ENCODE results near the gene SHROOM3. TPM values are rescaled to one million over a fixed set of nuclear protein-coding genes. Genes with fewer than 3 reads are reported as not detected.

Gene SHROOM3
- total and polyA plus RNA-seq, 2 experiments from 2014 or later, result 11.3 to 73.5 TPM

DNA sequence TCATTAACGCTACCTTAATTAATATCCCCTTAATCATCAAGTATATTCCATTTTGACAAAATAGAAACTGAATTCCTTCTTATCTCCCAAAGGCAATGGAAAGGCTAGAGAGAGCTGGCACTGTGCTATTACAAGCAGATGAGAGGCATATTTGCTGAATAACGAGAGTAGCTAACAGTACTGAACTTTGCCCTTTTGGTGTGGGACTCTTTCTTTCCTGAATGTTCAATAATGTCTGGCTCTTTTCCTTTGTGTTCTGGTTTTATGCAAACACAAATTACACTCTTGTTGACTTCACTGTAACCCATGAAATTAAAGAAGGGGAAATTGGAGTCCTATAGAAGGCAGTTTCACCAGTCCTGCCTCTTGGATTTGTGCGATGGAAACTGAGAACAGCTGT lies 63.5 kb downstream of the SHROOM3 start:
- H3K9me2 ChIP-seq (ENCODE audit: insufficient read depth), result no peaks in the 10 kb centered on the region
- H3K4me3 ChIP-seq, result no peak overlapping the region
- TF ChIP-seq, protein P1, sequence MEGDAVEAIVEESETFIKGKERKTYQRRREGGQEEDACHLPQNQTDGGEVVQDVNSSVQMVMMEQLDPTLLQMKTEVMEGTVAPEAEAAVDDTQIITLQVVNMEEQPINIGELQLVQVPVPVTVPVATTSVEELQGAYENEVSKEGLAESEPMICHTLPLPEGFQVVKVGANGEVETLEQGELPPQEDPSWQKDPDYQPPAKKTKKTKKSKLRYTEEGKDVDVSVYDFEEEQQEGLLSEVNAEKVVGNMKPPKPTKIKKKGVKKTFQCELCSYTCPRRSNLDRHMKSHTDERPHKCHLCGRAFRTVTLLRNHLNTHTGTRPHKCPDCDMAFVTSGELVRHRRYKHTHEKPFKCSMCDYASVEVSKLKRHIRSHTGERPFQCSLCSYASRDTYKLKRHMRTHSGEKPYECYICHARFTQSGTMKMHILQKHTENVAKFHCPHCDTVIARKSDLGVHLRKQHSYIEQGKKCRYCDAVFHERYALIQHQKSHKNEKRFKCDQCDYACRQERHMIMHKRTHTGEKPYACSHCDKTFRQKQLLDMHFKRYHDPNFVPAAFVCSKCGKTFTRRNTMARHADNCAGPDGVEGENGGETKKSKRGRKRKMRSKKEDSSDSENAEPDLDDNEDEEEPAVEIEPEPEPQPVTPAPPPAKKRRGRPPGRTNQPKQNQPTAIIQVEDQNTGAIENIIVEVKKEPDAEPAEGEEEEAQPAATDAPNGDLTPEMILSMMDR (conservative IDR thresholded peaks at IDR 0.05; ENCODE audit: low read depth in 2 of 2), result no peak
- TF ChIP-seq CREB1 (CRISPR knock-in tag; IDR thresholded peaks at IDR 0.05; ENCODE audit: low read depth) (no peak), JUNB (IDR thresholded peaks at IDR 0.05; ENCODE audit: unreplicated experiment) (no peak), EZH2phosphoT487 (IDR thresholded peaks at IDR 0.05; ENCODE audit: unreplicated experiment) (no peak), NANOG (IDR thresholded peaks at IDR 0.05; ENCODE audit: borderline replicate concordance) (no peak), ZNF331 (CRISPR knock-in tag; IDR thresholded peaks at IDR 0.05; ENCODE audit: low read depth) (no peak), STAT1 (IDR thresholded peaks at IDR 0.05; ENCODE audit: unreplicated experiment) (no peak), ZNF114 (CRISPR knock-in tag; IDR thresholded peaks at IDR 0.05) (no peak), POLR2AphosphoS5 (IDR thresholded peaks at IDR 0.05; ENCODE audit: low read depth) (no peak), EZH2 (IDR thresholded peaks at IDR 0.05; ENCODE audit: low read depth, unreplicated experiment) (no peak)
- TF ChIP-seq, protein P2, sequence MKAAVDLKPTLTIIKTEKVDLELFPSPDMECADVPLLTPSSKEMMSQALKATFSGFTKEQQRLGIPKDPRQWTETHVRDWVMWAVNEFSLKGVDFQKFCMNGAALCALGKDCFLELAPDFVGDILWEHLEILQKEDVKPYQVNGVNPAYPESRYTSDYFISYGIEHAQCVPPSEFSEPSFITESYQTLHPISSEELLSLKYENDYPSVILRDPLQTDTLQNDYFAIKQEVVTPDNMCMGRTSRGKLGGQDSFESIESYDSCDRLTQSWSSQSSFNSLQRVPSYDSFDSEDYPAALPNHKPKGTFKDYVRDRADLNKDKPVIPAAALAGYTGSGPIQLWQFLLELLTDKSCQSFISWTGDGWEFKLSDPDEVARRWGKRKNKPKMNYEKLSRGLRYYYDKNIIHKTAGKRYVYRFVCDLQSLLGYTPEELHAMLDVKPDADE (IDR thresholded peaks at IDR 0.05), result no peak
- TF ChIP-seq, protein P3, sequence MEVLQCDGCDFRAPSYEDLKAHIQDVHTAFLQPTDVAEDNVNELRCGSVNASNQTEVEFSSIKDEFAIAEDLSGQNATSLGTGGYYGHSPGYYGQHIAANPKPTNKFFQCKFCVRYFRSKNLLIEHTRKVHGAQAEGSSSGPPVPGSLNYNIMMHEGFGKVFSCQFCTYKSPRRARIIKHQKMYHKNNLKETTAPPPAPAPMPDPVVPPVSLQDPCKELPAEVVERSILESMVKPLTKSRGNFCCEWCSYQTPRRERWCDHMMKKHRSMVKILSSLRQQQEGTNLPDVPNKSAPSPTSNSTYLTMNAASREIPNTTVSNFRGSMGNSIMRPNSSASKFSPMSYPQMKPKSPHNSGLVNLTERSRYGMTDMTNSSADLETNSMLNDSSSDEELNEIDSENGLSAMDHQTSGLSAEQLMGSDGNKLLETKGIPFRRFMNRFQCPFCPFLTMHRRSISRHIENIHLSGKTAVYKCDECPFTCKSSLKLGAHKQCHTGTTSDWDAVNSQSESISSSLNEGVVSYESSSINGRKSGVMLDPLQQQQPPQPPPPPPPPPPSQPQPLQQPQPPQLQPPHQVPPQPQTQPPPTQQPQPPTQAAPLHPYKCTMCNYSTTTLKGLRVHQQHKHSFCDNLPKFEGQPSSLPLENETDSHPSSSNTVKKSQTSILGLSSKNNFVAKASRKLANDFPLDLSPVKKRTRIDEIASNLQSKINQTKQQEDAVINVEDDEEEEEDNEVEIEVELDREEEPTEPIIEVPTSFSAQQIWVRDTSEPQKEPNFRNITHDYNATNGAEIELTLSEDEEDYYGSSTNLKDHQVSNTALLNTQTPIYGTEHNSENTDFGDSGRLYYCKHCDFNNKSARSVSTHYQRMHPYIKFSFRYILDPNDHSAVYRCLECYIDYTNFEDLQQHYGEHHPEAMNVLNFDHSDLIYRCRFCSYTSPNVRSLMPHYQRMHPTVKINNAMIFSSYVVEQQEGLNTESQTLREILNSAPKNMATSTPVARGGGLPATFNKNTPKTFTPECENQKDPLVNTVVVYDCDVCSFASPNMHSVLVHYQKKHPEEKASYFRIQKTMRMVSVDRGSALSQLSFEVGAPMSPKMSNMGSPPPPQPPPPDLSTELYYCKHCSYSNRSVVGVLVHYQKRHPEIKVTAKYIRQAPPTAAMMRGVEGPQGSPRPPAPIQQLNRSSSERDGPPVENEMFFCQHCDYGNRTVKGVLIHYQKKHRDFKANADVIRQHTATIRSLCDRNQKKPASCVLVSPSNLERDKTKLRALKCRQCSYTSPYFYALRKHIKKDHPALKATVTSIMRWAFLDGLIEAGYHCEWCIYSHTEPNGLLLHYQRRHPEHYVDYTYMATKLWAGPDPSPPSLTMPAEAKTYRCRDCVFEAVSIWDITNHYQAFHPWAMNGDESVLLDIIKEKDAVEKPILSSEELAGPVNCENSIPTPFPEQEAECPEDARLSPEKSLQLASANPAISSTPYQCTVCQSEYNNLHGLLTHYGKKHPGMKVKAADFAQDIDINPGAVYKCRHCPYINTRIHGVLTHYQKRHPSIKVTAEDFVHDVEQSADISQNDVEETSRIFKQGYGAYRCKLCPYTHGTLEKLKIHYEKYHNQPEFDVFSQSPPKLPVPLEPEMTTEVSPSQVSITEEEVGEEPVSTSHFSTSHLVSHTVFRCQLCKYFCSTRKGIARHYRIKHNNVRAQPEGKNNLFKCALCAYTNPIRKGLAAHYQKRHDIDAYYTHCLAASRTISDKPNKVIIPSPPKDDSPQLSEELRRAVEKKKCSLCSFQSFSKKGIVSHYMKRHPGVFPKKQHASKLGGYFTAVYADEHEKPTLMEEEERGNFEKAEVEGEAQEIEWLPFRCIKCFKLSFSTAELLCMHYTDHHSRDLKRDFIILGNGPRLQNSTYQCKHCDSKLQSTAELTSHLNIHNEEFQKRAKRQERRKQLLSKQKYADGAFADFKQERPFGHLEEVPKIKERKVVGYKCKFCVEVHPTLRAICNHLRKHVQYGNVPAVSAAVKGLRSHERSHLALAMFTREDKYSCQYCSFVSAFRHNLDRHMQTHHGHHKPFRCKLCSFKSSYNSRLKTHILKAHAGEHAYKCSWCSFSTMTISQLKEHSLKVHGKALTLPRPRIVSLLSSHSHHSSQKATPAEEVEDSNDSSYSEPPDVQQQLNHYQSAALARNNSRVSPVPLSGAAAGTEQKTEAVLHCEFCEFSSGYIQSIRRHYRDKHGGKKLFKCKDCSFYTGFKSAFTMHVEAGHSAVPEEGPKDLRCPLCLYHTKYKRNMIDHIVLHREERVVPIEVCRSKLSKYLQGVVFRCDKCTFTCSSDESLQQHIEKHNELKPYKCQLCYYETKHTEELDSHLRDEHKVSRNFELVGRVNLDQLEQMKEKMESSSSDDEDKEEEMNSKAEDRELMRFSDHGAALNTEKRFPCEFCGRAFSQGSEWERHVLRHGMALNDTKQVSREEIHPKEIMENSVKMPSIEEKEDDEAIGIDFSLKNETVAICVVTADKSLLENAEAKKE (CRISPR knock-in tag; IDR thresholded peaks at IDR 0.05), result no peak
- TF ChIP-seq, protein P4, sequence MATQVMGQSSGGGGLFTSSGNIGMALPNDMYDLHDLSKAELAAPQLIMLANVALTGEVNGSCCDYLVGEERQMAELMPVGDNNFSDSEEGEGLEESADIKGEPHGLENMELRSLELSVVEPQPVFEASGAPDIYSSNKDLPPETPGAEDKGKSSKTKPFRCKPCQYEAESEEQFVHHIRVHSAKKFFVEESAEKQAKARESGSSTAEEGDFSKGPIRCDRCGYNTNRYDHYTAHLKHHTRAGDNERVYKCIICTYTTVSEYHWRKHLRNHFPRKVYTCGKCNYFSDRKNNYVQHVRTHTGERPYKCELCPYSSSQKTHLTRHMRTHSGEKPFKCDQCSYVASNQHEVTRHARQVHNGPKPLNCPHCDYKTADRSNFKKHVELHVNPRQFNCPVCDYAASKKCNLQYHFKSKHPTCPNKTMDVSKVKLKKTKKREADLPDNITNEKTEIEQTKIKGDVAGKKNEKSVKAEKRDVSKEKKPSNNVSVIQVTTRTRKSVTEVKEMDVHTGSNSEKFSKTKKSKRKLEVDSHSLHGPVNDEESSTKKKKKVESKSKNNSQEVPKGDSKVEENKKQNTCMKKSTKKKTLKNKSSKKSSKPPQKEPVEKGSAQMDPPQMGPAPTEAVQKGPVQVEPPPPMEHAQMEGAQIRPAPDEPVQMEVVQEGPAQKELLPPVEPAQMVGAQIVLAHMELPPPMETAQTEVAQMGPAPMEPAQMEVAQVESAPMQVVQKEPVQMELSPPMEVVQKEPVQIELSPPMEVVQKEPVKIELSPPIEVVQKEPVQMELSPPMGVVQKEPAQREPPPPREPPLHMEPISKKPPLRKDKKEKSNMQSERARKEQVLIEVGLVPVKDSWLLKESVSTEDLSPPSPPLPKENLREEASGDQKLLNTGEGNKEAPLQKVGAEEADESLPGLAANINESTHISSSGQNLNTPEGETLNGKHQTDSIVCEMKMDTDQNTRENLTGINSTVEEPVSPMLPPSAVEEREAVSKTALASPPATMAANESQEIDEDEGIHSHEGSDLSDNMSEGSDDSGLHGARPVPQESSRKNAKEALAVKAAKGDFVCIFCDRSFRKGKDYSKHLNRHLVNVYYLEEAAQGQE (IDR thresholded peaks at IDR 0.05; ENCODE audit: unreplicated experiment), result no peak
- no peaks in the 10 kb centered on the region for H4K20me1 ChIP-seq (replicated peaks; ENCODE audit: insufficient read depth)
- no peaks in the 10 kb centered on the region for H3K36me3 ChIP-seq (ENCODE audit: insufficient read depth)
- Mint-ChIP-seq H3K4me1 (no peaks in the 10 kb centered on the region), H3K27ac (no peak overlapping the region), H3K9me3 (no peaks in the 10 kb centered on the region), H3K27me3 (ENCODE audit: insufficient read depth, low read depth, poor library complexity) (no peaks in the 10 kb centered on the region), H3K36me3 (ENCODE audit: low read depth) (no peaks in the 10 kb centered on the region), H3K4me3 (no peak overlapping the region)
- no peak overlapping the region for H2AFZ ChIP-seq
- no peaks in the 10 kb centered on the region for H3K4me1 ChIP-seq (ENCODE audit: insufficient read depth)
- no peaks in the 10 kb centered on the region for H3K27me3 ChIP-seq (ENCODE audit: insufficient read depth)
- H3K27ac ChIP-seq (ENCODE audit: low read depth), result no peak overlapping the region
- H3K79me2 ChIP-seq (replicated peaks; ENCODE audit: insufficient read depth), result no peaks in the 10 kb centered on the region
- H3K4me2 ChIP-seq, result no peak overlapping the region
- DNase-seq (ENCODE audit: low spot score) (no peak), ATAC-seq (no peak)
- no peaks in the 10 kb centered on the region for H3F3A ChIP-seq (replicated peaks; ENCODE audit: low read depth)

Data from GM23338 (cell line).